Measurements from ENCODE around the gene TRIM7. TPM values are rescaled to one million over a fixed set of nuclear protein-coding genes. Genes with fewer than 3 reads are reported as not detected.

The TRIM7 gene
- total RNA-seq, 2 donors from 2014 or later, result not detected

DNA sequence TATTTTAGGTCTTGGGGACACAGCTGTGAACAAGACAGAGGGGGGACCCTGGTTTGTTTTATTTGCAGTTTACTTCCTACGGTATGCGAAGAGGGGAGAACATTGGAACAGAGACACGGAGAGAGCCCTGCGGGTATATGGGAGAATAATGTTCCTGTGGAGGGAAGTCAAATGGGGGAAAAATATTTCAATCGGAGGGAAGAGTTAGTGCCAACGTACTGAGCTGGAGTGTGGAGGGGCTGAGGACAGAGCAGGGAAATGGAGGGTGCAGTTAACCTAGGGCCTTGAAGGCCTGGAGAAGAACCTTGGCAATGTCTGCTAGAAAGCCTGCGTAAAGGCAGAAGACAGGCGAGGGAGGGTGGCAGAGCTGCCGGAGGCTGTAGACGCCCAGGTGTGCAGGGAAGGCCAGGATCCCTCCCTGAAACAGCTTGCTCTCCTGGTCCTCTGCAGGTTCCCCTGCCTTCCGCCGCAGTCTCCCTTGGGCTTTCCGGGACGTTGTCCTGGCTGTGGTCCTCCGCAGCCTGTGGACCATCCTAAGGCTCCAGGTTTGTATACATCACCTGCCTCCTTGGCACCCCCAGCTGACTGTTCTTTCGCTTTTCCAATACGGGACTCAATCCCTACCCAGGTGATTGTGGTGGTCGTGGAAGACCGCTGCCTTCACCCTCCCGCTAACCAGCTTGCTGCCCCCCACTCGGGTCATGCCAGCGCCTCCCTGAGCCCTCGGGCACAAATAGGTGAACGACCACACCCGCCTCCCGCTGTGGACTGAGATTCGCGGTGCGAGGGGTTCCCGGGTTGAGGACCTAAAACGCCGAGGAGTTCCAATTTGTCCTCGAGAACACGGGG lies 40.7 kb upstream of the TRIM7 start:
- Histone ChIP-seq H3K9ac (ENCODE audit: extremely low read depth, low read length, poor library complexity, severe bottlenecking) (peak overlapping the region; percentile 97), H3K4me1 (ENCODE audit: control insufficient read depth, insufficient read depth, low read length) (peaks cover 8% of the 10 kb centered on the region), H3K36me3 (ENCODE audit: control insufficient read depth, insufficient read depth, low read length) (peaks cover 36% of the 10 kb centered on the region), H3K27me3 (ENCODE audit: control insufficient read depth, insufficient read depth, low read length, poor library complexity, severe bottlenecking) (no peaks in the 10 kb centered on the region), H3K9me3 (ENCODE audit: control insufficient read depth, low read length) (no peaks in the 10 kb centered on the region), H3K4me3 (ENCODE audit: low read length) (peak overlapping the region; percentile 86), H3K27ac (ENCODE audit: low read depth, low read length) (no peak overlapping the region)
- no peaks in the 10 kb centered on the region for H3K27me3 Mint-ChIP-seq (ENCODE audit: insufficient read depth)
- H3K4me1 Mint-ChIP-seq, result peaks cover 42% of the 10 kb centered on the region
- peak overlapping the region; percentile 98 for H3K27ac Mint-ChIP-seq
- 30 to 38% methylated on average over 25 to 34 of the region's 34 CpGs for WGBS, 2 experiments (ENCODE audit: insufficient coverage in 1 of 2, insufficient read length in 1 of 2)
- peak overlapping the region; percentile 100 for H3K4me3 Mint-ChIP-seq
- TF ChIP-seq, protein P1, sequence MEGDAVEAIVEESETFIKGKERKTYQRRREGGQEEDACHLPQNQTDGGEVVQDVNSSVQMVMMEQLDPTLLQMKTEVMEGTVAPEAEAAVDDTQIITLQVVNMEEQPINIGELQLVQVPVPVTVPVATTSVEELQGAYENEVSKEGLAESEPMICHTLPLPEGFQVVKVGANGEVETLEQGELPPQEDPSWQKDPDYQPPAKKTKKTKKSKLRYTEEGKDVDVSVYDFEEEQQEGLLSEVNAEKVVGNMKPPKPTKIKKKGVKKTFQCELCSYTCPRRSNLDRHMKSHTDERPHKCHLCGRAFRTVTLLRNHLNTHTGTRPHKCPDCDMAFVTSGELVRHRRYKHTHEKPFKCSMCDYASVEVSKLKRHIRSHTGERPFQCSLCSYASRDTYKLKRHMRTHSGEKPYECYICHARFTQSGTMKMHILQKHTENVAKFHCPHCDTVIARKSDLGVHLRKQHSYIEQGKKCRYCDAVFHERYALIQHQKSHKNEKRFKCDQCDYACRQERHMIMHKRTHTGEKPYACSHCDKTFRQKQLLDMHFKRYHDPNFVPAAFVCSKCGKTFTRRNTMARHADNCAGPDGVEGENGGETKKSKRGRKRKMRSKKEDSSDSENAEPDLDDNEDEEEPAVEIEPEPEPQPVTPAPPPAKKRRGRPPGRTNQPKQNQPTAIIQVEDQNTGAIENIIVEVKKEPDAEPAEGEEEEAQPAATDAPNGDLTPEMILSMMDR (conservative IDR thresholded peaks at IDR 0.05), result no peak
- no peaks in the 10 kb centered on the region for H3K9me3 Mint-ChIP-seq
- no peak for DNase-seq
- peaks cover 51% of the 10 kb centered on the region for H3K36me3 Mint-ChIP-seq (ENCODE audit: low read depth)

DNA sequence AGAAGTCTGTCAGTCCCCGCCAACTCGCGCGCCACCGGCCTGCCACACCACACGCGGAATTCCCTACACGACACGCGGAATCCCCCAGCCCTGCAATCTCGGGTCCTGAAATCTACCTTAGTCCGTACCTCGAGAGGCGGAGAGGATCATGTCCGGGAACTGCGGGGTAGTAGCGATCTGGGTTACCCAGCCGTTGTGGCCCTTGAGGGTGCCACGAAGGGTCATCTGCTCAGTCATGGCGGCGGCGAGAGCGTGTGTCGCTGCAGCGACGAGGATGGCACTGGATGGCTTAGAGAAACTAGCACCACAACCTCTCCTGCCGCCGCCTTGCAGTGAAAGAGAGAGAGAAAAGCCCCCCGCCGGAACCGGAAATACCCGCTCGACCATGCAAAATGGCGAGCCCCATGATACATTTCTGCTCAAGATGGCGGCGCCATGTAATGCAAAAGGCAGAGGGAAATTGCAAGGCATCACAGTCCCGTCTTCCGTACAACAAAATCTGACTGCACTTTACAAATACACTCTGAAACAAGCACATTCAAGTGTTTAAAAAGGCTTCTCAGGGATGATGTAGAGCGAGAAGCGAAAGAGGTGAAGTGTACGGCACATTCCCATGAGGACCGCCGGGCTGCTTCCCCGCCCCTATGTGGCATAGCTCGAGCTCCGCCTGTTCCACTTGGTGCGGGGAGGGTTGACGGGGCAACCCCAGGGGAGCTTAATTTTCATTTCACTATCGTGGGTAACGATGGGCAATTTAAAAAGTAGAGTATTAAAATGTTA lies 38.8 kb upstream of the TRIM7 start, which contains the start of gene RACK1:
RACK1 (minus strand) TSS at position 343 of the 780 bp plus-strand sequence; CDS start at position 237, 106 bp downstream.
- Mint-ChIP-seq H3K36me3 (ENCODE audit: low read depth) (peaks cover 55% of the 10 kb centered on the region), H3K27ac (peak within 1 kb of the TSS; percentile 99), H3K9me3 (no peaks in the 10 kb centered on the region), H3K4me3 (peak within 1 kb of the TSS; percentile 100), H3K27me3 (ENCODE audit: insufficient read depth) (no peaks in the 10 kb centered on the region), H3K4me1 (peaks cover 32% of the 10 kb centered on the region)
- TF ChIP-seq, protein P1 (conservative IDR thresholded peaks at IDR 0.05), result no peak
- Histone ChIP-seq H3K4me3 (ENCODE audit: low read length) (peak within 1 kb of the TSS; percentile 98), H3K27ac (ENCODE audit: low read depth, low read length) (peak within 1 kb of the TSS; percentile 96), H3K4me1 (ENCODE audit: control insufficient read depth, insufficient read depth, low read length) (peaks cover 8% of the 10 kb centered on the region), H3K9me3 (ENCODE audit: control insufficient read depth, low read length) (no peaks in the 10 kb centered on the region), H3K27me3 (ENCODE audit: control insufficient read depth, insufficient read depth, low read length, poor library complexity, severe bottlenecking) (no peaks in the 10 kb centered on the region), H3K36me3 (ENCODE audit: control insufficient read depth, insufficient read depth, low read length) (peaks cover 39% of the 10 kb centered on the region), H3K9ac (ENCODE audit: extremely low read depth, low read length, poor library complexity, severe bottlenecking) (peak within 1 kb of the TSS; percentile 99)
- 0% methylated on average over 37 to 50 of the region's 50 CpGs for WGBS, 2 experiments (ENCODE audit: insufficient coverage in 1 of 2, insufficient read length in 1 of 2)
- DNase-seq, result peak; percentile 95

- Mint-ChIP-seq H3K9me3 (no peaks in the 10 kb centered on the region), H3K4me3 (peak overlapping the region; percentile 100), H3K36me3 (ENCODE audit: low read depth) (peaks cover 57% of the 10 kb centered on the region), H3K4me1 (peaks cover 28% of the 10 kb centered on the region), H3K27ac (peak overlapping the region; percentile 99), H3K27me3 (ENCODE audit: insufficient read depth) (no peaks in the 10 kb centered on the region)
- Histone ChIP-seq H3K4me1 (ENCODE audit: control insufficient read depth, insufficient read depth, low read length) (peaks cover 8% of the 10 kb centered on the region), H3K36me3 (ENCODE audit: control insufficient read depth, insufficient read depth, low read length) (peaks cover 45% of the 10 kb centered on the region), H3K4me3 (ENCODE audit: low read length) (peak overlapping the region; percentile 98), H3K9me3 (ENCODE audit: control insufficient read depth, low read length) (no peaks in the 10 kb centered on the region), H3K27me3 (ENCODE audit: control insufficient read depth, insufficient read depth, low read length, poor library complexity, severe bottlenecking) (no peaks in the 10 kb centered on the region), H3K27ac (ENCODE audit: low read depth, low read length) (peak overlapping the region; percentile 96), H3K9ac (ENCODE audit: extremely low read depth, low read length, poor library complexity, severe bottlenecking) (peak overlapping the region; percentile 99)
- TF ChIP-seq, protein P1 (conservative IDR thresholded peaks at IDR 0.05), result no peak
- WGBS, 2 experiments (ENCODE audit: insufficient coverage in 1 of 2, insufficient read length in 1 of 2), result 0% methylated on average over 11 to 25 of the region's 25 CpGs
- DNase-seq, result no peak
Observed at GRCh38 chr5:181243018-181243563, 38.1 kb upstream of the TRIM7 start.
